H1 (cell line): ENCODE measurements around the gene CCDC73. TPM values are rescaled to one million over a fixed set of nuclear protein-coding genes. Genes with fewer than 3 reads are reported as not detected.

Experiments
- CTCF ChIA-PET: fragments of 300-600 bp; sonication (Branson Sonifier 250); formaldehyde crosslinking; loops from one replicate; lab custom pipeline; 2021; ENCODE audit not compliant: partially characterized antibody; lab: Charles Lee
- POLR2A ChIA-PET: fragments of 300-600 bp; sonication (Branson Sonifier 250); formaldehyde crosslinking; loops from one replicate; lab custom pipeline; 2021; ENCODE audit warnings: inconsistent platforms; ENCODE audit not compliant: partially characterized antibody; lab: Charles Lee
- DNase-seq, 2 experiments: peaks; one replicate each; pipeline versions ENCODE4 v3.0.0 to v3.0.0-alpha.2; 2010 to 2022; ENCODE audit warnings: low spot score in 2 of 2, low read depth in 1 of 2, mixed read lengths in 1 of 2
- FAIRE-seq: peaks from 2 replicates; lab custom pipeline; 2011; peaks lifted over from hg19 to GRCh38; lab: Jason Lieb, UNC
- H2AFZ ChIP-seq: 2 replicates; pipeline ENCODE4 v1.8.1; 2012; ENCODE audit warnings: low read length, inconsistent platforms
- H2AK5ac ChIP-seq: 2 replicates; pipeline ENCODE4 v1.6.1; 2013; ENCODE audit warnings: low read depth, low read length
- H2BK120ac ChIP-seq: replicated peaks from 2 replicates; pipeline ENCODE3; 2013; ENCODE audit warnings: low read depth, low read length, inconsistent platforms
- H2BK12ac ChIP-seq: 2 replicates; pipeline ENCODE4 v1.6.1; 2013; ENCODE audit warnings: low read depth, low read length
- H2BK15ac ChIP-seq: 2 replicates; pipeline ENCODE4 v1.6.1; 2013; ENCODE audit warnings: low read length
- H2BK20ac ChIP-seq: 2 replicates; pipeline ENCODE4 v1.6.1; 2013; ENCODE audit warnings: low read length
- H2BK5ac ChIP-seq: 2 replicates; pipeline ENCODE4 v1.6.1; 2013; ENCODE audit warnings: low read depth, low read length
- H3K14ac ChIP-seq: 2 replicates; pipeline ENCODE4 v1.6.1; 2013; ENCODE audit warnings: inconsistent platforms; ENCODE audit not compliant: insufficient read length
- H3K18ac ChIP-seq: 2 replicates; pipeline ENCODE4 v1.6.1; 2013; ENCODE audit warnings: low read length; ENCODE audit errors: extremely low read depth
- H3K23ac ChIP-seq: 2 replicates; pipeline ENCODE4 v1.6.1; 2013; ENCODE audit warnings: inconsistent platforms; ENCODE audit not compliant: insufficient read length
- H3K23me2 ChIP-seq: 2 replicates; pipeline ENCODE4 v1.6.1; 2013; ENCODE audit warnings: low read depth, low read length
- H3K27ac ChIP-seq: 2 replicates; pipeline ENCODE4 v1.6.1; 2011; ENCODE audit warnings: low read depth, low read length, inconsistent platforms
- H3K27me3 ChIP-seq, 4 experiments: replicated peaks in 1 of 4; 1 replicate in 1 of 4; 2 replicates in 3 of 4; pipeline versions ENCODE4 v1.6.1 to v1.8.1; 2011 to 2013; ENCODE audit warnings: low read length in 3 of 4, mild to moderate bottlenecking in 3 of 4, inconsistent platforms in 2 of 4, mixed read lengths in 2 of 4, moderate library complexity in 1 of 4; ENCODE audit not compliant: control insufficient read depth in 3 of 4, insufficient read depth in 3 of 4; ENCODE audit errors: extremely low read depth in 1 of 4
- H3K36me3 ChIP-seq, 4 experiments: 2 replicates each; pipeline versions ENCODE4 v1.6.1 to v1.8.1; 2011 to 2013; ENCODE audit warnings: mild to moderate bottlenecking in 4 of 4, low read length in 3 of 4, moderate library complexity in 2 of 4, control low read depth in 1 of 4, inconsistent platforms in 1 of 4; ENCODE audit not compliant: insufficient read depth in 4 of 4, control insufficient read depth in 2 of 4
- H3K4ac ChIP-seq: replicated peaks from 2 replicates; pipeline ENCODE3; 2013; ENCODE audit warnings: low read length, low read depth, mixed read lengths, inconsistent platforms; ENCODE audit not compliant: insufficient read length
- H3K4me1 ChIP-seq, 4 experiments: replicated peaks in 1 of 4; 1 replicate in 1 of 4; 2 replicates in 3 of 4; pipeline versions ENCODE4 v1.6.1 to v1.8.1; 2011 to 2013; ENCODE audit warnings: low read length in 3 of 4, inconsistent platforms in 2 of 4, mixed read lengths in 1 of 4; ENCODE audit not compliant: insufficient read depth in 4 of 4, control insufficient read depth in 3 of 4
- H3K4me2 ChIP-seq, 2 experiments: 2 replicates each; pipeline versions ENCODE4 v1.6.1 to v1.8.1; 2011 to 2013; ENCODE audit warnings: low read depth in 2 of 2, low read length in 2 of 2, control low read depth in 1 of 2, inconsistent platforms in 1 of 2, mild to moderate bottlenecking in 1 of 2; ENCODE audit not compliant: insufficient read depth in 1 of 2
- H3K4me3 ChIP-seq, 4 experiments: fragments of 200-600, 300-600 bp in 1 of 4; sonication (generic), shearing (Covaris generic), sonication (Bioruptor Twin) in 1 of 4; 2 replicates each; pipeline versions ENCODE4 v1.5.1 to v1.8.1; 2011 to 2016; ENCODE audit warnings: low read length in 4 of 4, low read depth in 3 of 4, control low read depth in 2 of 4, inconsistent platforms in 2 of 4, mild to moderate bottlenecking in 2 of 4, mixed read lengths in 1 of 4, moderate library complexity in 1 of 4; ENCODE audit not compliant: insufficient read depth in 2 of 4; ENCODE audit errors: extremely low read depth in 1 of 4
- H3K56ac ChIP-seq: replicated peaks from 2 replicates; pipeline ENCODE3; 2013; ENCODE audit warnings: low read depth, mild to moderate bottlenecking, mixed read lengths, low read length, inconsistent platforms; ENCODE audit not compliant: insufficient read length
- H3K79me1 ChIP-seq: 2 replicates; pipeline ENCODE4 v1.6.1; 2013; ENCODE audit warnings: low read depth, low read length, control low read depth
- H3K79me2 ChIP-seq, 2 experiments: 2 replicates each; pipeline versions ENCODE4 v1.6.1 to v1.8.1; 2012 to 2013; ENCODE audit warnings: low read length in 2 of 2, mild to moderate bottlenecking in 2 of 2, inconsistent platforms in 1 of 2; ENCODE audit not compliant: insufficient read depth in 2 of 2, control insufficient read depth in 1 of 2
- H3K9ac ChIP-seq, 4 experiments: replicated peaks in 1 of 4; 1 replicate in 1 of 4; 2 replicates in 3 of 4; pipeline versions ENCODE4 v1.6.1 to v1.8.1; 2011 to 2013; ENCODE audit warnings: low read depth in 3 of 4, low read length in 3 of 4, control low read depth in 2 of 4, mild to moderate bottlenecking in 2 of 4, moderate library complexity in 2 of 4, inconsistent platforms in 1 of 4; ENCODE audit errors: extremely low read depth in 1 of 4
- H3K9me3 ChIP-seq, 2 experiments: 2 replicates each; pipeline versions ENCODE4 v1.6.1 to v1.8.1; 2012 to 2013; ENCODE audit warnings: mild to moderate bottlenecking in 2 of 2, moderate library complexity in 2 of 2, control low read depth in 1 of 2, inconsistent platforms in 1 of 2, low read depth in 1 of 2, low read length in 1 of 2, mixed read lengths in 1 of 2; ENCODE audit not compliant: insufficient read depth in 2 of 2
- H4K20me1 ChIP-seq, 2 experiments: replicated peaks in 1 of 2; 2 replicates each; pipeline versions ENCODE3 to v1.8.1; 2011 to 2013; ENCODE audit warnings: inconsistent platforms in 2 of 2, low read length in 2 of 2, mild to moderate bottlenecking in 1 of 2; ENCODE audit not compliant: insufficient read depth in 2 of 2, control insufficient read depth in 1 of 2
- H4K5ac ChIP-seq: 2 replicates; pipeline ENCODE4 v1.6.1; 2013; ENCODE audit warnings: low read length, low read depth, mixed read lengths, inconsistent platforms; ENCODE audit not compliant: insufficient read length
- H4K8ac ChIP-seq: 2 replicates; pipeline ENCODE4 v1.8.0; 2013; ENCODE audit warnings: mild to moderate bottlenecking, moderate library complexity, low read length, inconsistent platforms; ENCODE audit not compliant: insufficient read depth; ENCODE audit errors: extremely low read depth
- H4K91ac ChIP-seq: replicated peaks from 2 replicates; pipeline ENCODE3; 2013; ENCODE audit warnings: low read length, mixed read lengths, inconsistent platforms; ENCODE audit not compliant: insufficient read length
- ASH2L ChIP-seq: fragments of 200-600, 300-600 bp; sonication (generic); IDR thresholded peaks from one replicate; pipeline ENCODE4 v1.7.1; 2017; ENCODE audit warnings: low read length
- BRCA1 ChIP-seq: IDR thresholded peaks from 2 replicates; pipeline ENCODE4 v1.6.1; 2012; ENCODE audit warnings: low read depth, low read length, improper control_type of control experiment
- CHD2 ChIP-seq: IDR thresholded peaks from 2 replicates; pipeline ENCODE4 v1.6.1; 2012; ENCODE audit warnings: low read length, improper control_type of control experiment
- KDM5A ChIP-seq: fragments of 200-600 bp; IDR thresholded peaks from 2 replicates; pipeline ENCODE4 v1.7.1; 2012; ENCODE audit warnings: mild to moderate bottlenecking, low read length, inconsistent platforms, mixed read lengths
- POU5F1 ChIP-seq: IDR thresholded peaks from 2 replicates; pipeline ENCODE4 v1.6.1; 2011; ENCODE audit warnings: low read depth, mild to moderate bottlenecking, low read length, moderate library complexity
- RAD21 ChIP-seq, 2 experiments: IDR thresholded peaks in 1 of 2; conservative IDR thresholded peaks in 1 of 2; 2 replicates each; pipeline ENCODE4 v1.6.1; 2011; ENCODE audit warnings: low read depth in 2 of 2, low read length in 2 of 2, improper control_type of control experiment in 1 of 2, inconsistent platforms in 1 of 2, mild to moderate bottlenecking in 1 of 2, moderate library complexity in 1 of 2
- RFX5 ChIP-seq: IDR thresholded peaks from 2 replicates; pipeline ENCODE4 v1.6.1; 2011; ENCODE audit warnings: low read depth, low read length, improper control_type of control experiment, borderline replicate concordance
- SAP30 ChIP-seq: fragments of 300-600 bp; sonication (generic); IDR thresholded peaks from 2 replicates; pipeline ENCODE4 v1.7.1; 2012; ENCODE audit warnings: low read length, moderate library complexity, mild to moderate bottlenecking, inconsistent platforms; ENCODE audit not compliant: insufficient read depth, insufficient replicate concordance
- SIN3A ChIP-seq, 2 experiments: IDR thresholded peaks in 1 of 2; conservative IDR thresholded peaks in 1 of 2; 2 replicates each; pipeline ENCODE4 v1.6.1; 2011 to 2012; ENCODE audit warnings: low read length in 2 of 2, improper control_type of control experiment in 1 of 2, low read depth in 1 of 2, mild to moderate bottlenecking in 1 of 2
- SP2 ChIP-seq: IDR thresholded peaks from 2 replicates; pipeline ENCODE4 v1.6.1; 2012; ENCODE audit warnings: mild to moderate bottlenecking, low read length, inconsistent platforms
- SP4 ChIP-seq: IDR thresholded peaks from 2 replicates; pipeline ENCODE4 v1.6.1; 2012; ENCODE audit warnings: low read length, inconsistent platforms
- TBP ChIP-seq: IDR thresholded peaks from 2 replicates; pipeline ENCODE4 v1.6.1; 2011; ENCODE audit warnings: low read depth, low read length, improper control_type of control experiment
- WGBS, 2 experiments: shearing (Covaris generic) in 1 of 2; methylation state at CpG; one replicate each; pipeline versions ENCODE4 v1.1.6 to v1.1.7; 2013 to 2015; ENCODE audit warnings: low lambda C conversion rate in 2 of 2, mixed read lengths in 2 of 2, inconsistent platforms in 1 of 2, low coverage in 1 of 2, missing lambda C conversion rate in 1 of 2; ENCODE audit not compliant: insufficient replicate concordance in 2 of 2, insufficient coverage in 1 of 2, insufficient read length in 1 of 2; ENCODE audit errors: extremely low coverage in 1 of 2, missing lambda C conversion rate in 1 of 2; 5-methylcytosine and 5-hydroxymethylcytosine counted together
- polyA plus RNA-seq, 7 experiments: library from polyadenylated mRNA; depleted of rRNA in 3 of 7; stranded (reverse) in 5 of 7; unstranded in 2 of 7; fragments of >200 nt in 5 of 7; fragments of 200-250 nt in 2 of 7; gene quantifications; 1 replicate in 5 of 7; 2 replicates in 1 of 7; 4 replicates in 1 of 7; pipeline versions ENCODE4 v1.2.1 to v1.2.3, GENCODE V29; 2011 to 2013; ENCODE audit warnings: missing spikeins in 2 of 7, mixed read lengths in 2 of 7
- total RNA-seq: library from RNA; stranded (reverse); fragmentation: NEBNext Ultra II Directional; extraction: Animal tissue kit (Norgen Biotek cat#: 25700); gene quantifications from 2 replicates; pipeline ENCODE4 v1.2.1, GENCODE V29; 2021
- TF ChIP-seq, protein P1 (sequence below): IDR thresholded peaks from 2 replicates; pipeline ENCODE4 v1.6.1; 2012; ENCODE audit warnings: inconsistent platforms
- TF ChIP-seq, protein P2 (sequence below): IDR thresholded peaks from 2 replicates; pipeline ENCODE4 v1.6.1; 2011; ENCODE audit warnings: low read depth, mild to moderate bottlenecking, low read length; ENCODE audit not compliant: insufficient read depth

Gene CCDC73
- total and polyA plus RNA-seq, 2 of the 8 experiments (the other 6 are each of a cell fraction or from before 2014, with no cell fraction given) = not detected

DNA sequence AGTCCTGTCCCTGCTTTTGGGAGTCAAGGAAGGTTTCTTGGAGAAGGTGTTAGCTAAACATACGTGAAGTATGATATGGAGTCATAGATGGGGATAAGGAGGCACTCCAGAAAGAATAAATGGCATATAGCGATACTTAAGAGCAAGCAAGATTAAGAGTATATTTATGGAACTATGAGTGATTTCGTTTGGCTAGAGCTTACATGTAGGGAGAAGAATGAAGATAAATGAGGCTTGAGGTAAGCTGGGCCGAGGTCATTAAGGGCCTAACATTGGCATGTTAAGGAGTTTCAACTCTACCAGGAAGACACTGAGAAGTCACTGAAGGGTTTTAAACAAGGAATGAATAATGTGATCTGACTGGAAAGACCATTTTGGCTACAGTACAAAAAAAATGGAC, 177.6 kb downstream of the CCDC73 start:
- no peak overlapping the region for H2BK5ac ChIP-seq
- no peak overlapping the region for H3K4me3 ChIP-seq
- no peak overlapping the region for H4K91ac ChIP-seq
- H3K79me1 ChIP-seq = no peaks in the 10 kb centered on the region
- no peak overlapping the region for H3K27ac ChIP-seq
- H3K27me3 ChIP-seq = no peaks in the 10 kb centered on the region
- no peak overlapping the region for H3K18ac ChIP-seq
- H3K23me2 ChIP-seq = no peaks in the 10 kb centered on the region
- no peaks in the 10 kb centered on the region for H4K20me1 ChIP-seq
- no peak overlapping the region for H3K4ac ChIP-seq
- FAIRE-seq = no peak
- CTCF ChIA-PET = no interaction called here
- no peak overlapping the region for H2AFZ ChIP-seq
- no peaks in the 10 kb centered on the region for H3K36me3 ChIP-seq
- H4K5ac ChIP-seq = no peak overlapping the region
- WGBS, 2 experiments = 83% methylated on average over 4 of the region's 4 CpGs; no CpG with 5 or more reads in 1 of the 2 experiments
- no peak overlapping the region for H2BK20ac ChIP-seq
- no peak overlapping the region for H2BK15ac ChIP-seq
- H3K9me3 ChIP-seq = no peaks in the 10 kb centered on the region; a peak in 1 of 4 replicates
- no peak overlapping the region for H4K8ac ChIP-seq
- H2BK12ac ChIP-seq = no peak overlapping the region
- no peaks in the 10 kb centered on the region for H3K79me2 ChIP-seq
- H3K4me2 ChIP-seq = no peak overlapping the region
- no peak overlapping the region for H3K14ac ChIP-seq
- no peak overlapping the region for H2BK120ac ChIP-seq
- H3K56ac ChIP-seq = no peak overlapping the region
- no peak for DNase-seq
- H3K9ac ChIP-seq = no peak overlapping the region
- no peak overlapping the region for H3K23ac ChIP-seq
- H2AK5ac ChIP-seq = no peak overlapping the region
- POLR2A ChIA-PET = interaction anchor here (0.9 kb wide), 1 partner anchor 269 kb away, joined by 4 read pairs; no protein-coding TSS in a partner anchor
- no peaks in the 10 kb centered on the region for H3K4me1 ChIP-seq
- TF ChIP-seq ASH2L = no peak
- no peak for TF ChIP-seq RFX5
- no peak for TF ChIP-seq SP2
- no peak for TF ChIP-seq RAD21 (IDR thresholded peaks at IDR 0.05 in 1 of 2, conservative IDR thresholded peaks at IDR 0.05 in 1 of 2; ENCODE audit: low read depth in 2 of 2, low read length in 2 of 2)
- no peak for TF ChIP-seq CHD2
- TF ChIP-seq, protein P1, sequence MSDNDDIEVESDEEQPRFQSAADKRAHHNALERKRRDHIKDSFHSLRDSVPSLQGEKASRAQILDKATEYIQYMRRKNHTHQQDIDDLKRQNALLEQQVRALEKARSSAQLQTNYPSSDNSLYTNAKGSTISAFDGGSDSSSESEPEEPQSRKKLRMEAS = no peak
- no peak for TF ChIP-seq BRCA1
- TF ChIP-seq, protein P2, sequence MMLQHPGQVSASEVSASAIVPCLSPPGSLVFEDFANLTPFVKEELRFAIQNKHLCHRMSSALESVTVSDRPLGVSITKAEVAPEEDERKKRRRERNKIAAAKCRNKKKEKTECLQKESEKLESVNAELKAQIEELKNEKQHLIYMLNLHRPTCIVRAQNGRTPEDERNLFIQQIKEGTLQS = no peak
- no peak for TF ChIP-seq SP4
- TF ChIP-seq SIN3A (conservative IDR thresholded peaks at IDR 0.05 in 1 of 2, IDR thresholded peaks at IDR 0.05 in 1 of 2; ENCODE audit: low read depth in 1 of 2, low read length in 2 of 2) = no peak
- no peak for TF ChIP-seq POU5F1
- TF ChIP-seq KDM5A = no peak
- TF ChIP-seq SAP30 = no peak
- no peak for TF ChIP-seq TBP
